Stimulated activated effector memory CD8-positive, alpha-beta T cell treated with anti-CD3 and anti-CD28 coated beads, Interleukin-12 subunit alpha, Interleukin-12 subunit beta, amount 100 ng/mL, for 72 hours (primary cell): ENCODE data around the gene SLC7A11.

ENCODE experiments used
- ATAC-seq: fragments of 150-1000 bp; cut with Tn5 transposase; 2 replicates; pipeline ENCODE4 v1.10.0; 2021
- DNase-seq, 2 donors: peaks; one replicate each; pipeline ENCODE4 v3.0.0; 2021 to 2022; ENCODE audit warnings: low spot score in 2 of 2
- H3K27ac Mint-ChIP-seq: one replicate; pipeline ENCODE4 v1.8.0; 2022; ENCODE audit warnings: mild to moderate bottlenecking, mixed read lengths
- H3K36me3 Mint-ChIP-seq: one replicate; pipeline ENCODE4 v1.8.0; 2022; ENCODE audit warnings: mild to moderate bottlenecking, mixed read lengths
- H3K4me1 Mint-ChIP-seq: one replicate; pipeline ENCODE4 v1.8.0; 2022; ENCODE audit warnings: mixed read lengths
- H3K4me3 Mint-ChIP-seq: one replicate; pipeline ENCODE4 v1.8.0; 2022; ENCODE audit warnings: mild to moderate bottlenecking, mixed read lengths
- H3K9me3 Mint-ChIP-seq: one replicate; pipeline ENCODE4 v1.8.0; 2022; ENCODE audit warnings: mixed read lengths

SLC7A11 gene

DNA sequence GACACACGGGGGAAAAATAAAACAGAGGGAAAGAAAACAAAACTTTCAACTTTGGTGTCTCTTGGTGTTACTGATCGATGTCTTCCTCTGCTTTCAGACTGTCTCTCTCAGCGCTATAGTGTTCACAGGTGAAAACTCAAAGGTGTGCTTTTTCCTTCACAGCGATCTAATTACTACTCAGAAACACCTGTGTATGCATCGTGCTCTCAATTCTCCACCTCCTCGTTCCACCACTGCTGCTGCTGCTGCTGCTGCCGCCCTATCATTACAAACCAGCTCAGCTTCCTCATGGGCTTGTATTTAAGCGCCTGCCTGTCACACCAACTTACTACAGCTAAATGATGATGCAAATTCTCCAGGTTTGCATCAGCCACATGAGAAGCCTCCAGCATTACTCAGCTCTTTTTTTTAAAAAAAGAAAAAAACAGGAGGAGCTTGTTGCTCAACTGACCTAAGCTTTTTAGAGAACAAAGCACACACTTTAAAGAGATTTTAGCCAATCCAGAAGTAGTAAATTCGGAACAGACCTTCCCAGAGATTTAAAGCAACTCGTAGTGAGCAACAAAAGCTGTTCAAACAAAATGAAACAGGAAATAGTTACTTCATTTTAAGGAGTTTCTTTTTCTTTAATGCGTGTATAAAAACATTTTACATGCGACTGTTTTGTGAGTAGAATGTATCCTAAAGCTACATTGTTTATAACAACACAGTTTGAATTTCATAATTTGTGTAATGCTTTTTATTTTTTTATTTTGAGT lies at the start of gene SLC7A11:
Gene SLC7A11 (minus strand): TSS at position 274 of the 758 bp plus-strand sequence. CDS start 280 bp downstream, outside the sequence.
- H3K4me3 Mint-ChIP-seq: peak within 1 kb of the TSS; percentile 61
- peak; percentile 94 for ATAC-seq
- H3K4me1 Mint-ChIP-seq: peaks cover 5% of the 10 kb centered on the region
- H3K36me3 Mint-ChIP-seq: no peaks in the 10 kb centered on the region
- peak in 1 of 2 donors; percentile 55 for DNase-seq
- no peaks in the 10 kb centered on the region for H3K9me3 Mint-ChIP-seq
- H3K27ac Mint-ChIP-seq: peak within 1 kb of the TSS; percentile 85

DNA sequence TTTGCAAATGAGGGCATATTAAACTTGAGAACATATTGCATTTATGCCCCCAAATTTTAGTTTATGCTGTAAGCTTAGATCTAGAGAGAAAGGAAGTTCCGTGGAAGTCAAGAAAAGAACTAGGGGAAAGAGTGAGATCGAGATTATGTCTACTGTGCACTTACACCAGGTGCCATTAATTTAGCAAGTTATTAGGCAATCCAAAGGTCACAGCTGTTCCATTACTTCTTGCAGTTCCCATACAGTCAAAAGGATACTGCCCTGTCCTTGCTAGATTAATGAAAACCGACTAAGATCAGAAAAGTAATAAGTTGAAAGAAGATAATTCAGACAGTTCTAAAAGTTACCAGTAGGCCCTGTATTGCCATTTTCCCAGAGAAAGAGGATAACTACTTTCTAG lies 49.3 kb upstream of the SLC7A11 start:
- ATAC-seq (no peak), DNase-seq (no peak)
- H3K27ac Mint-ChIP-seq: no peak overlapping the region
- no peaks in the 10 kb centered on the region for H3K4me1 Mint-ChIP-seq
- no peak overlapping the region for H3K4me3 Mint-ChIP-seq
- H3K36me3 Mint-ChIP-seq: no peaks in the 10 kb centered on the region
- H3K9me3 Mint-ChIP-seq: no peaks in the 10 kb centered on the region

DNA sequence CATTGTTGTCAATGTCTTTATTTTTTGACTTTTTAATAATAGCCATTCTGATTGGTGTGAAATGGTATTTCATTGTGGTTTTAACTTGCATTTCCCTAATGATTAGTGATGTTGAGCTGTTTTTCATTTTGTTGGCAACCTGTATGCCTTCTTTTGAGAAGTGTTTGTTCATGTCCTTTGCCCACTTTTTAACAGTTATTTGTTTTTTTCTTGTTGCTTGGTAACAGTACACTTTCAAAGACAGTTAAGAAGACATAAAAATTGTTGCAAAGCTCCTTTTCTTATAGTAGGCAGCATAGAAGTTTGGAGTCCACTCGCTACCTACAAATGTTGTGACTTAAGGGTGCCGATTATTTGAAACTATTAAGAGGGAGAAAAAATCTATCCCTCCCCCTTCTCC lies 48.7 kb upstream of the SLC7A11 start:
- no peak for DNase-seq
- no peak for ATAC-seq
- H3K9me3 Mint-ChIP-seq: no peaks in the 10 kb centered on the region
- H3K27ac Mint-ChIP-seq: no peak overlapping the region
- H3K4me1 Mint-ChIP-seq: no peaks in the 10 kb centered on the region
- H3K4me3 Mint-ChIP-seq: no peak overlapping the region
- H3K36me3 Mint-ChIP-seq: no peaks in the 10 kb centered on the region

DNA sequence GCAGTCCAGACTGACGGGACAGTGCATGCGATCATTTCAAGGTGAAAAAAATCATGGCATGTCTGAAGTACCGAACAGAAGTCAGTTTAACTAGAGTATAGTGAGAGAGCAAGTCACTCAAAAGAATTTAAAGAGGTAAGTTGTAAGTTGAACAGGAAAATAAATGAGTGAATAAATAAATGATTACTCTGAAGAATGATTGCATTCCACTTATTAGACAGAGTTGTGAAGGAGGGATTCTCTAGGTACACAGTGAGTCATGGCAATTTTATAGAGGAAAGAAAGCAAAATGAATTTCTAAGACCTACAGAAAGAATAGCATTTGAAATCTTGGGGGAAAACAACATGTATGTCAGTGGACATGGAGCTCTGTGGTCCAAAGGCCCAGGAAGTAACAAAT lies 37.1 kb upstream of the SLC7A11 start:
- H3K4me3 Mint-ChIP-seq: no peak overlapping the region
- ATAC-seq: no peak
- H3K9me3 Mint-ChIP-seq: peaks cover 9% of the 10 kb centered on the region
- no peak overlapping the region for H3K27ac Mint-ChIP-seq
- no peaks in the 10 kb centered on the region for H3K4me1 Mint-ChIP-seq
- DNase-seq: no peak
- no peaks in the 10 kb centered on the region for H3K36me3 Mint-ChIP-seq

DNA sequence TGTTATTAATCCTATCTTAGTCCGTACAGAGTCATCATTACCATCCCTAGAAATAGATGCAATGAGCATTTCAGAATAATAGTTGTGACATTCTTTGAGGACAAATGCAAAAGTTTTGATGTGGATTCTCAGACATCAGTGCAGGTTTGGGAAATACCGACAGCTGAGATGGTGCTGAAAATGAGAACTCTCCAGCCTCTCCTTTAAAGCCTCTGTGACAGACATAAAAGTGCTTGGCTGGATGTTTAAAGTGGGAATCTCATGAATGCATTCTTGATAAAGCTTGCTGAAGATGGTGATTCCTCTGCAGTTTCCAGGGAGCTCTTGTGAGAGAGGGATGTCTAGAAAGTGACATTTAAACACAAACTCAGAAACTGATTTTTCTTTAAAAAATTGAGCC lies 35.0 kb upstream of the SLC7A11 start:
- Mint-ChIP-seq H3K4me1 (no peaks in the 10 kb centered on the region), H3K9me3 (peaks cover 9% of the 10 kb centered on the region), H3K4me3 (no peak overlapping the region), H3K36me3 (no peaks in the 10 kb centered on the region), H3K27ac (no peak overlapping the region)
- no peak for ATAC-seq
- DNase-seq: no peak

DNA sequence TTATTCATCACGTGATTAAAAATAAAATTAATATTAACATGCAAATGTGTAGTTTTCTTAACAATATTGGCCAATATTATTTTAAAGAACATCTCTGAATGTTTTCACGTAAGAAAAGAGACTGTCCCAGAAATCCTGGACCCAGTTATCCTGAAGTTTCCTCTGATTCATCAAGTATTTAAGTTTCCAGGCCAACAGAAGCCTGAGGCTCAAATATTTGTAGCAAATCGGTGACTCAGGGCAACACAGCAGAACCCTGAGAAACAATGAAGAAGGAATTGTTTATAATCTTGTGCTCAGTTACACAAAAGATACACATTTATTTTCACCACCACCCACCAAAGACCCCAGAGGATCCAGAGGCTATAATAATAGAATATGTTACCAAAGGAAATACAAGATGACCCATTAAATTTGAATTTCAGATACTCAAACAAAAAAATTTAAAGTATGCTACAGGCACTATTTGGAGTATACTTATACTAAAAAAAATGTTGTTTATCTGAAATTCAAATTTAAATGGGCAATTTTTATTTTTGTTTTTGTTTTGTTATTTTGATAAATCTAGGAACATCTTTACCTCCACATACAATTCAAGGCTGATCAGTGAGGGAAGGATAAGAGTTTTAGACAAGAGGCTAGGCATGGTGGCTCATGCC lies 33.9 kb upstream of the SLC7A11 start:
- Mint-ChIP-seq H3K4me3 (no peak overlapping the region), H3K27ac (no peak overlapping the region), H3K4me1 (no peaks in the 10 kb centered on the region), H3K36me3 (no peaks in the 10 kb centered on the region), H3K9me3 (peaks cover 12% of the 10 kb centered on the region)
- DNase-seq (no peak), ATAC-seq (no peak)

DNA sequence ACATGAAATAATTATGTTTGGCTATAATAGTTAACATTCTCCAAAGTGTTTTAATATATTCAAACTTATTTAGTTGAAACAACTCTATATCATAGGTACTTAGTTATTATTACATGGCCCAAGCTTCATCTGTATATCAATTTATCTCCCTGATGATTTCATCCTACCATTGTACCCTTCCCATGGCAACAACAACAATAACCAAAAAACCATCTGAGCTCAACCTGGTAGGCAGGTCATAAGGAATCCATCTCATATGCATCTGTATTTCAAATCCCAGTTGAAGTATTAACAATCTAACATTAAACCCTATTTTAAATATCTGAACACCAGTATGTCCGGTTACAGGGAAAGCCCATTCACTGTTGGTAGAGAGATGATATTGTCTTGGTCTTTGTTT lies 33.1 kb upstream of the SLC7A11 start:
- no peaks in the 10 kb centered on the region for H3K4me1 Mint-ChIP-seq
- no peak overlapping the region for H3K27ac Mint-ChIP-seq
- no peak for ATAC-seq
- no peak overlapping the region for H3K4me3 Mint-ChIP-seq
- no peaks in the 10 kb centered on the region for H3K36me3 Mint-ChIP-seq
- no peak for DNase-seq
- H3K9me3 Mint-ChIP-seq: peaks cover 12% of the 10 kb centered on the region

DNA sequence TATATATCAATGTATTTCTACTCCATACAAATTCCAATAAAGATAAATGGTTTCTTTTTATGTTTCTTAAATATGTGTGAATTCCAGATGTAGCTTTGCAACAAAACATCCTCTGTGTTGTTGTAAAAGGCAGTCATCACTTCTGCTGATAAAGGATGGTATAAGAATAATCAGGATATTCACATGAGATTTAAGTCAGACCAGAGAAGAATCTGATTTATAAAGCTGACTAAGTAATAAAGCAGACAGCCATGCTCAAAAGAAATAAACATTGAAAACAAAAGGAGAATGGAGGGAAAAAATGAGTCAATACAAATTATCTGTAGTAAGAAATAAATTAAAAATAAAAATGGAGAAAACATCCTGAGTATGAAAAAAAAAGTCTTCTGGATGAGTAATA lies 27.0 kb upstream of the SLC7A11 start:
- H3K27ac Mint-ChIP-seq: no peak overlapping the region

DNA sequence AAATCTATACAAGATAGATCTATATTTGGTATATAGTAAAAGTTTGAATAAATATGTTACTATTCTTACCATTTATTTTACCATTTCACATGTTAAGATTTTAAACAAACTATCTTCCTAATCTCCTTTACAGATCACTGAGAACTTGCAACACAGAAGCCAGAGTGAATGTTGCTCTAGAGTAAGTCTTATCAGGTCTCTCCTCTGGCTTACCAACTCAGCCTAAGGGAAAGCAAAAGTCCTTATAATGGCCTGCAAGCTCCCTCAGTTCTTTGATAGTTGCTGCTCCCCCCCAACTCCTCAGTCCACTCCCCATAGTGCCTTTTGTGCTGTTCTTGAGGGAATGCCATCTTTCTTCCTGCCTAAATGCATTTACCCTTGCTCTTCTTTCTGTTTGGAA lies 25.7 kb upstream of the SLC7A11 start:
- Mint-ChIP-seq H3K27ac (no peak overlapping the region), H3K4me1 (no peaks in the 10 kb centered on the region), H3K36me3 (no peaks in the 10 kb centered on the region), H3K4me3 (no peak overlapping the region), H3K9me3 (peaks cover 11% of the 10 kb centered on the region)
- no peak for DNase-seq
- no peak for ATAC-seq

More for the DNA sequence above, 27.0 kb upstream of the SLC7A11 start:
- no peak overlapping the region for H3K4me3 Mint-ChIP-seq
- ATAC-seq (no peak), DNase-seq (no peak)
- no peaks in the 10 kb centered on the region for H3K36me3 Mint-ChIP-seq
- no peaks in the 10 kb centered on the region for H3K4me1 Mint-ChIP-seq
- peaks cover 11% of the 10 kb centered on the region for H3K9me3 Mint-ChIP-seq

DNA sequence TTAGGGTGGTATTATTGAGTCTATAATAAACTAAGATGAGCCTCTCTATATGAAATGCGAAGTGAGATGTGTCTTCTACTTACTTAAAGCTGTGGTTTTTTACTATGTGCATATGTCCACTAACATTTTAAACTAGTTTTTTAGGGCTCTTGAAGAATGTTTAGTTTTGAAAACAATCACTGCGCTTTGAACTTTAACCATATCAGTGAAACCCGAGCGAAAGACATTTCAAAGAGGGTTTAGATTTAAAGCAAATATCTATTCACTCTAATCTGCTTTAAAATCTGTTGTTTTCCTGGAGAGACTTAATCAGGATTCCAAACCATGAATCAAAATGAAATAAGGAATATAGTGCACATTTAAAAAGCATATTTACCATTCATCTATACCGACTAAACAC lies 24.8 kb upstream of the SLC7A11 start:
- no peak for ATAC-seq
- DNase-seq: no peak
- Mint-ChIP-seq H3K27ac (no peak overlapping the region), H3K9me3 (peaks cover 11% of the 10 kb centered on the region), H3K4me1 (no peaks in the 10 kb centered on the region), H3K4me3 (no peak overlapping the region), H3K36me3 (no peaks in the 10 kb centered on the region)

DNA sequence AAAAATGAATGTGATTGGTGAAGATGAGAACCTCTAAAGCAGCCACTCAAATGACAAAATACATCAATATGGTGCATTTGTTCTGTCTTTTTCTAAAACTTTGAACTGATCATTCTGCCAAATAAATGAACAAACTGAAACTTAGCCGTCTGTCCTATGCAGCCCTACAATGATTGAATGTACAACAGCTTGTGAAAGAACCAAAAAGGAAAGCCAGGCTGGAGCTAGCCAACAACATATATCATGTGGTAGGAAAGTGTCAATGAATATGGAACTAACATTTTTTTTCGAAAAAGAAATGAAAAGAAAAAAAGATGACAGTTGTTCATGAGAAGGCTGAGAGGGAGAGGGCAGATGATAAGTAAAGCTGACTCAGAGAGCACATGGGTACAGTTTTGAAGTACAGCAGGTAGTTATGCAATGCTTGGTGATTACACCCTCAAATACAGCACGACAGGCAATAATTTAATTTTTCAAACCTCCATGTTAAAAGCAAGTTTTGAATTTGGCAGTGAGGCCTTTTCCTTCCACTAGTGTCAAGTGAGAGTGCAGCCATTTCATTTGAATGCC lies 21.2 kb upstream of the SLC7A11 start:
- DNase-seq: no peak
- no peaks in the 10 kb centered on the region for H3K36me3 Mint-ChIP-seq
- H3K4me1 Mint-ChIP-seq: no peaks in the 10 kb centered on the region
- H3K9me3 Mint-ChIP-seq: peaks cover 7% of the 10 kb centered on the region
- no peak overlapping the region for H3K4me3 Mint-ChIP-seq
- H3K27ac Mint-ChIP-seq: no peak overlapping the region
- ATAC-seq: no peak

DNA sequence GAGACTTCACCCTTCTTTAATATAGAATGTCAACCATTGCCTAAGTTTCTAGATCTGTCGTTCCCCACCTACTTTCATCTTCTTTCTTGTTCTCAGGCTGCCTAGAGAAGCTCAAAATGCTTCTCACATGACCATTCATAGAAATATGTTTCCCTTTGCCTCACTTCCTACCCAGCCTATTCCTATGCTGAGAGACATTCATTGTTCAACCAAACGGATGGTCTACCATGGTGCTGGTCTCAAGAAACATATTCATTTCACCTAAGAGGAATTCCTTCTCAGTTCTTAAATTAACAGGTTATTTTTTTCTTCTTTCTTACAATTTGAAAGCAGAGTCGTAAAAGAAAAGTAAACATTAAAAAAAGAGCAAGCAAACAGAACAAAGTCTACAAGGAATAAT lies 20.3 kb upstream of the SLC7A11 start:
- H3K4me1 Mint-ChIP-seq: no peaks in the 10 kb centered on the region
- DNase-seq (no peak), ATAC-seq (no peak)
- no peak overlapping the region for H3K4me3 Mint-ChIP-seq
- no peak overlapping the region for H3K27ac Mint-ChIP-seq
- no peaks in the 10 kb centered on the region for H3K36me3 Mint-ChIP-seq
- peaks cover 4% of the 10 kb centered on the region for H3K9me3 Mint-ChIP-seq

DNA sequence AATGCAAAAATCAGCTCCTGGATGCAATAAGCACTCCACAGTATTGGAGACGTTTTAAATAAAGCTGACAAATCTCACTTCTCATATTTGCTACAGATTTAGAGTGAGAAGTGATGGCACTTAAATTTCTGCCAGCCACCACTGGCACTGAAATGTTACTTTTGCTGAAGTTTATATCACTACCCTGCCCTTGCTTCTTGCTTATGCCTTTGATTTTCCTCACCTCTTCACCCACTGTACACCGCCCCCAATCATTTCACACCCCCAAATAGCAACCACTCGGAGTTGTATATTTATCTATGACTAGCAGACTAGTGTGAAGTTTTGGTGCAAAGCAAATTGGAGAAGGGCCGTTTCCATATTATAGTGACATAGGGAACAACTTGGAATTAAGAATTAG lies 19.9 kb upstream of the SLC7A11 start:
- no peak overlapping the region for H3K4me3 Mint-ChIP-seq
- H3K27ac Mint-ChIP-seq: no peak overlapping the region
- peaks cover 4% of the 10 kb centered on the region for H3K9me3 Mint-ChIP-seq
- DNase-seq (no peak), ATAC-seq (no peak)
- H3K36me3 Mint-ChIP-seq: no peaks in the 10 kb centered on the region
- no peaks in the 10 kb centered on the region for H3K4me1 Mint-ChIP-seq

DNA sequence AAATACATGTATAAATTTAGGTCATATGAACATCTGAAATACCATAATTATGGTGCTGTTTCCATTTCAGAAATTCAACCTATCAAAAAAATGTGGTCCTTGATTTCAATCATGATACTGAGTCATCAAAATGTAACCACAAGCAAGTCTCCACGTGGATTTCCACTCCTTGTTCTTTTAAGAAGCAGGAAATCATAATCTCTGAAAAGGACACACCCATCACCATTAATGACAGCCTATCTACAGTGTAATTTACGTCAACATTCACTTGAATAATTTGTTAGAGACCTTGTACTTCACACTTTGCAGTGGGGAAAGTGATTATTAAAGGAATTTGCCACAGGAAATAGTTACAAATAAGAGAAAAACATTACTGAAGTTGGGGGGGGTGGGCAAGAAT lies 17.7 kb upstream of the SLC7A11 start:
- no peak for DNase-seq
- no peaks in the 10 kb centered on the region for H3K36me3 Mint-ChIP-seq
- no peak overlapping the region for H3K27ac Mint-ChIP-seq
- H3K4me1 Mint-ChIP-seq: no peaks in the 10 kb centered on the region
- no peak overlapping the region for H3K4me3 Mint-ChIP-seq
- H3K9me3 Mint-ChIP-seq: peaks cover 4% of the 10 kb centered on the region
- no peak for ATAC-seq

DNA sequence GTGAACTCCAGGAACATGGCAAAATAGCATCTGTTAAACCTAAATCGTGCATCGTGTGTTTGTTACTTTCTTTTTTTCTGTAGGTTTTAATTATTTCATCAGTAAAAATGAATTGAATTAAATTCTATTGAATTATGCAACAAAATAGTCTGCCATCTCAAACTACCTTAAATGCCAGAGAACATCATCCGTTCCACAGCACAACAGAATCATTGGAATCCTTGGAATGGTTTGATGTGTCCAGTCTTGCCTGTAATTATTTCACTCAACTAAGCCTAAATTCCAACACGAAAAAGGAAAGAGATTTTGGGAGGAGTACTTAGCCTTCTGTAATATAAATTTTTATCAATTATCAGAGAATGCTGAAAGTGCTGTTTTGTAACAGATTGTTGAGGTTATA lies 17.1 kb upstream of the SLC7A11 start:
- no peaks in the 10 kb centered on the region for H3K4me1 Mint-ChIP-seq
- no peak for DNase-seq
- ATAC-seq: no peak
- no peak overlapping the region for H3K27ac Mint-ChIP-seq
- no peak overlapping the region for H3K4me3 Mint-ChIP-seq
- no peaks in the 10 kb centered on the region for H3K36me3 Mint-ChIP-seq
- H3K9me3 Mint-ChIP-seq: peaks cover 1% of the 10 kb centered on the region

DNA sequence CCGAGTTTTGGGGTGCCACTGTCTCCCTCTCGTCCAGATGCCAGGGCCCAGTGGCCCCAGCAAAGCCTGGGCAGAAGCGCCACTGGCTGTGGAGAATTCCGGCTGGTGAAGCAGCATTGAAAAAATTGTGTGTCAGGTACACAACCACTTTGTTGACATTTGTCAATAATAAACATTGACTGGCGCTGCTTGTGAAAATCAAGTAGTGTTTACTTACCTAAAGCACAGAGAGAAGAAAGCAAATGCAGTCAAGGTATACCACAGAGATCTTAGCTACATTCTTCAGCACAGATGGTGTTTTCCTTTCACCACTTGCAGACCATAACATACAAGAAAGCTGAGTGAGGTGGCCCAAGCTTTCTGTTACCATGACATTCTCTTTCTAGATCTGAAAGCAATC lies 14.5 kb upstream of the SLC7A11 start:
- Mint-ChIP-seq H3K9me3 (peaks cover 3% of the 10 kb centered on the region), H3K36me3 (no peaks in the 10 kb centered on the region), H3K4me1 (no peaks in the 10 kb centered on the region), H3K27ac (no peak overlapping the region), H3K4me3 (no peak overlapping the region)
- DNase-seq (no peak), ATAC-seq (no peak)
